ENCODE results near the gene HOXA9.

The HOXA9 gene

DNA sequence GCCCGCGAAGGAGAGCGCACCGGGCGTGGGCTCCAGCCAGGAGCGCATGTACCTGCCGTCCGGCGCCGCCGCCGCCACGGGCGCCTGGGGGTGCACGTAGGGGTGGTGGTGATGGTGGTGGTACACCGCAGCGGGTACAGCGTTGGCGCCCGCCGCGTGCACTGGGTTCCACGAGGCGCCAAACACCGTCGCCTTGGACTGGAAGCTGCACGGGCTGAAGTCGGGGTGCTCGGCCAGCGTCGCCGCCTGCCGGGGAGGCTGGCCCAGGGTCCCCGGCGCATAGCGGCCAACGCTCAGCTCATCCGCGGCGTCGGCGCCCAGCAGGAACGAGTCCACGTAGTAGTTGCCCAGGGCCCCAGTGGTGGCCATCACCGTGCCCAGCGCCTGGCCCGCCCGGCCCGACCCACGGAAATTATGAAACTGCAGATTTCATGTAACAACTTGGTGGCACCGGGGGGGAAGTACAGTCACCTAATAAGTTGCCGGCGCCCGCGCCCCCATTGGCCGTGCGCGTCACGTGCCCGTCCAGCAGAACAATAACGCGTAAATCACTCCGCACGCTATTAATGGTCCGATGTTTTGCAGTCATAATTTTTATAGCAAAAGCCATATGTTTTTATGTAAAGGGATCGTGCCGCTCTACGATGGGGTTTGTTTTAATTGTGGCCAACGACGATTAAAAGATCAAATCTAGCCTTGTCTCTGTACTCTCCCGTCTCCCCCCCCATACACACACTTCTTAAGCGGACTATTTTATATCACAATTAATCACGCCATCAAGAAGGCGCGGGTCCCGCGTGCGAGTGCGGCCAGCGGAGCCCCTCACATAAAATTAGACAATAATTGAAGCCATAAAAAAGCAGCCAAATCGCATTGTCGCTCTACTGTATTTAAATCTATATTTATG is at the start of gene HOXA9:
Gene HOXA9, minus strand, starts transcription at position 449 of the 907 bp plus-strand sequence. Its CDS starts 80 bp downstream, at position 369.
- Mint-ChIP-seq H3K4me3 (no peak within 1 kb of the TSS), H3K36me3 (no peaks in the 10 kb centered on the region), H3K9me3 (peaks cover 2% of the 10 kb centered on the region), H3K27me3 (peaks cover 18% of the 10 kb centered on the region), H3K27ac (peak within 1 kb of the TSS; percentile 31), H3K4me1 (peaks cover 9% of the 10 kb centered on the region)
- no peak for ATAC-seq (ENCODE audit: low read depth)
- DNase-seq (ENCODE audit: low spot score in 2 of 2) = no peak

DNA sequence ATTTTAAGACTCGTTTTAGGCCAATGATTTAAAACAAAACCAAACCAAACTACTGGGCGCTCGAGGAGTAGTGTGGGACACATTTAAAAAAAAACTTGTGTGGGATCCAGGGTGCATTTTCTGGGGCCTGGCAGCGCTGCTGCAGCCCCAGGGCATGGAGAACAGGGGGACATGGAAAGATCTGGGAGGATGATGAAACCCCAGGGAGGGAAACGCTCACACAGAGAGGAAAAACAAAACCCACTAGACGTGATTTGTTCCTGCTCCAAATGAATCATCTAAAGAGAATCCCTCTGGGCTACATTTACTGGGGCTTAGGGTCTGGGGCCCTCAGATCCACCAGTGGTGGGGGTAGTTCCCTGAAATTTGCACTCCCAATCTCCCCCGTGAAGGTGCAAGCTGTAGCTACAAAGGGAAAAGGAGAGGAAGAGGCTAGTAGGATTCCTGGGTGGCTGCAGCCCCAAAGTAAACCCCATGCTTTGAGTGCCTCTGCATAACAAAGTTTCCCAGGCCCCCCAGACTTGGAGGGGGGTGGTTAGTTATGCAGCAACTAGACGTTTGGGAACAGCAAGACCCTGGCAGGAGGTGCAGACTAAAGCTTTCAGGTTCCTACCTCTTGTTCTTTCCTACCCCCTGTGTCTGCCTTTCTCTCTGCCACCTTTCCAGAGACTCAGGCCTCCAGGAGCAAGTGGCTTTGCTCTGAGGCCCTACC is 49.1 kb upstream of the HOXA9 start:
- Mint-ChIP-seq H3K36me3 (no peaks in the 10 kb centered on the region), H3K4me1 (no peaks in the 10 kb centered on the region)

DNA sequence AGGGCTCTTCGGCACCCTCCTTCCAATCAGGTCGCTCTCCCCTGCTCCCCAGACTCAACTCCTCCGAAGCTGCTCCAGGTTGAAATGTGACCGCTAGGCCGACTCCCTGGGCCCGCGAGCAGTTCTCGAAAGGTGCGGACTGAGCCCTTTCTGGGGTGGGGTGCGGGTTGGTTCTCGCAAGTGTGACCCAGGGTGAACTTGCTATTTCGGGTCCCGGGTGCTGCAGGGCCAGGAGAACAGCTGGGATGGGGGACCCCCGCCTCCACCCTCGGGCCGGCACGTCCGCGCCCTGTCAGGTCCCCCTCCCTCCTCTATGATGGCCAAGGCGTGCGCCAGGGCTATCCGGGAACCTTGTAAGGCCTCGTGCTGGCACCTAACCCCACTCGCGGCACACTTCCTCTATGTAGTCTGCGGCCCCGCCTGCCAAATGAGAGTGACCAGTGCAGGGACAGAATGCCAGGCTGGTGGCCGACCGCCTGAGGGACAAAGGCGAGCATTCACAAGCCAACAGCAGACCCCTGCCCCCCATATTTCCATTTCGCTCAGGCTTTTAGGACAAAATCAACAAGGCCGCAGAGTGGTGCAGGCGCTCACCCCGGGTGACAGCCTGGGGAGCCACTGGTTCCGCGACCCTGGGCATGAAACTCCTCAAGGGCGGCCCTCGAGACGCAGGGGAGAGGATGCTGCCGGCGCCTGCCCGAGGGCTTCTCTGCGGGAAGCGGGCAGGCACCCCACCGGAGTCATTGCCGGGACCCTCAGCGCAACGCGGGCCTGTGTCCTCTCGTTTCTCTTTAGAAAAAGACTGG is 48.3 kb upstream of the HOXA9 start:
- H3K27me3 Mint-ChIP-seq = peaks cover 38% of the 10 kb centered on the region
- ATAC-seq (ENCODE audit: low read depth) (no peak), DNase-seq (ENCODE audit: low spot score in 2 of 2) (peak in 1 of 2 donors; percentile 18)
- H3K27ac Mint-ChIP-seq = no peak overlapping the region
- no peaks in the 10 kb centered on the region for H3K4me1 Mint-ChIP-seq
- no peak overlapping the region for H3K4me3 Mint-ChIP-seq
- no peaks in the 10 kb centered on the region for H3K36me3 Mint-ChIP-seq
- H3K9me3 Mint-ChIP-seq = no peaks in the 10 kb centered on the region

More for the DNA sequence above, 49.1 kb upstream of the HOXA9 start:
- H3K27me3 Mint-ChIP-seq = peaks cover 35% of the 10 kb centered on the region
- ATAC-seq (ENCODE audit: low read depth) (no peak), DNase-seq (ENCODE audit: low spot score in 2 of 2) (no peak)
- H3K4me3 Mint-ChIP-seq = no peak overlapping the region
- H3K27ac Mint-ChIP-seq = no peak overlapping the region
- H3K9me3 Mint-ChIP-seq = no peaks in the 10 kb centered on the region

DNA sequence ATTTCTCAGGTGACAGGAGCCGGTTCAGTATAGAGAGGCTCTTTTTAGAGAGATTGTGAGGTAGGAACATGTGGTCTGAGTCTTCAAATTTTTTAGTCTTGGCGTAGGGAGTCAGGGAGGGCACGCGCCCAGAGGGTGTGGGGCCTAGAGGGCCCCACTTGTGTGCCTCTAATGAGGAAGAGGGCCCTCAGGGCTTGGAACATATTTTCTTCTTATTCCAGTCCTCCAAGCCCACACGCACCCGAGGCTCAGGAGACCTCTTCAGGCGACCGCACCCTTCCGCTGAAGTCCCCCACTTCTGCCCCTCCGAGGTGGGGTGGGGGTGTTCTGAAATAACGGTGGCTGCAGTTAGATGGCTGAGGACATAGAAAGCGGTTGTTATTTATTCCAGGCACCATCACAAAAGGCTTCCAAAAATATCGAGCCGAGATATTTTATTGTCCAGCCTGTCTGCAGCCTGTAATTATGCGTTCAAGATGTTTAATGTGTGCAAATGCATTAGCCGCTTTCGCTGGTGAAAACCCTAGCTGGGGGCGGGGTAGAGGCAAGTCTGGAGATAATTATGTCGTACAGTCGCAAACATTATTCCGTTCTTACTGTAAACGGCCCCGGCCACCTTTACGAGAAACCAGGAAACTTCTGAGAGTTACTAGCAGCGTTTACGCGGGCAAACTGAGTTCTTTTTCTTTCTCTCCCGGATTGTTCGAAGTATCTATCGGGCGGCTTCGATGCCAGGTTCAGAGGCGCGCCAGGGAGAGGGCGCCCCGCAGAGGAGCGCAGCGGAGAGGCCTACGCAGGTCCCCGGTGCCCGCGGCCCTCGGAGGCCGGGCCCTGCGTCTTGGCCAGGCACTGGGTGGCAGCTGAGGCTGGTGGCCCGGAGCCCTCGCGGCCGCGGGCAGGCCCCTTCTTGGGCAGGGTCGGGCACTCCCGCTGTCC is 47.4 kb upstream of the HOXA9 start:
- ATAC-seq (ENCODE audit: low read depth) (no peak), DNase-seq (ENCODE audit: low spot score in 2 of 2) (peak in 1 of 2 donors; percentile 18)
- no peak overlapping the region for H3K27ac Mint-ChIP-seq
- no peaks in the 10 kb centered on the region for H3K36me3 Mint-ChIP-seq
- H3K9me3 Mint-ChIP-seq = no peaks in the 10 kb centered on the region
- H3K4me1 Mint-ChIP-seq = no peaks in the 10 kb centered on the region
- H3K27me3 Mint-ChIP-seq = peaks cover 38% of the 10 kb centered on the region
- H3K4me3 Mint-ChIP-seq = no peak overlapping the region

DNA sequence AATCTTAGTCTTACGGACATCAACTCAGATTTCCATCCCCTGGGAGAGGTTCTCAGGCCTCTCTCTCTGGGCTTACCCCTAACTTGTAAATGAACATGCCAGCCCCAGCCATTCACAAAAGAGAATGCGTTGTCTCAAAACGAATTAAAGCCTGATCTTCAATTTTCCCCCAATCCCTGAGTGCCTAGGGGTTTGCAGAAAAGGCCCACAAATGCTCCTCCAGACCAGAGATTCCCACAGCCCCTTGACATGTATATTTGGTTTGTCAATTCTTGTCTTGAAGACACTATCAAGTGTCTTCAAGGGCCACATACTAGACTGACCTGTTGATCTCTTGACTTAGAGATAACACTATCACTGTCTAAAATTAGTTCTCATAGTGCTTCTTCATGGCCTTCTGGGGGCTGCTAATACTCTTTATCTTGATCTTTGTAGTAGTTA is 46.4 kb upstream of the HOXA9 start:
- ATAC-seq (ENCODE audit: low read depth) (no peak), DNase-seq (ENCODE audit: low spot score in 2 of 2) (no peak)
- H3K4me3 Mint-ChIP-seq = no peak overlapping the region
- H3K27ac Mint-ChIP-seq = no peak overlapping the region
- no peaks in the 10 kb centered on the region for H3K36me3 Mint-ChIP-seq
- no peaks in the 10 kb centered on the region for H3K9me3 Mint-ChIP-seq
- peaks cover 40% of the 10 kb centered on the region for H3K27me3 Mint-ChIP-seq
- no peaks in the 10 kb centered on the region for H3K4me1 Mint-ChIP-seq

DNA sequence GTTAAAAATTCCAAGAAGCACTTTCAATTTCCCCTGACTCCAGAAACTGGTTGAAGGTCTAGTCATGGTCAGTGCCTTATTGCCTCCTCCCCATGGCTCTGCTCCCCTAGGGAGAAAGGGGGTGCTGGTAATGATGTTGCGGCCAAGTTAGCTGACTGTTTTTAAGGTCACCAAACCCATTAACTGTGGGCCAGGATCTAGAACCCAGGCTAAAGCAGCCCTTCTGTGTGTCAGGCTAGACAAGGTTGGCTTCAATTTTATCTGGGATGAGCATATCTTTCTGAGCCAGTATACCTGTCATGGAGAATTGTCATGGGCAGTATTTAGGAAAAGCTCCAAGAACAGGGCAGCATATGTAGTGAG is 45.7 kb upstream of the HOXA9 start:
- Mint-ChIP-seq H3K27ac (no peak overlapping the region), H3K4me3 (no peak overlapping the region)
- no peak for ATAC-seq (ENCODE audit: low read depth)

DNA sequence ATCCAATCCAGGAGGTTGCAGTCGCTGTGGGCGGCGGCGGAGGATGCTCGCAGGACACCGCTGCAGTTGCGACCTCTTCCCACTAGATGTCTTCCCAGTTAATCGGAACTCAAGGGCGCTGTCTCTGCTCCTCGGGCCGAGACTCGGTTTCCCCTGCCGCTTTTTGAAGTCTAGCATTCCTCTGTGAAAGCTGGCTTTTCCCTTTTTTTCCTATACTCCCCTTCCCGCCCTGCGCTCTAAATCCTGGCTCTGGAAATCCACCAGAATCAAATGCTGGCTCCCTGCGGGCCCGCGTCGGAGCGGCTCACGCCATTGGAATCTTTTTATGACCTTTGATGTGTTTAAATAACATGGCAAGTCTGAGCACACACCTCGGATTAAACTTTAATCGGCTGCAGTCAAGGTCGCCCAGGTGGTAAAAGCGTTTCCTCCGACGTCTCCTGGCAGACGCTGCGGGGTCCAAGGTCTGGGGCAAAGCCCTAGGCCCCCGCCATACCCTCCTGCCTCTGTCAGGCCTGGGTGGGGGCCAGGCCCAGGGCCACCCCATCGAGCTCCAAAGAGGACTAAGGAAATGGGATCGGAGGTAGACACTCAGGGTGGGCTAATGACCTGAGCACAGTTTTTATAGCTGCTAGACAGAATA is 45.2 kb upstream of the HOXA9 start:
- Mint-ChIP-seq H3K4me1 (no peaks in the 10 kb centered on the region), H3K36me3 (no peaks in the 10 kb centered on the region), H3K27me3 (peaks cover 43% of the 10 kb centered on the region), H3K4me3 (peak overlapping the region; percentile 35), H3K9me3 (no peaks in the 10 kb centered on the region), H3K27ac (no peak overlapping the region)
- DNase-seq (ENCODE audit: low spot score in 2 of 2) (peak in 1 of 2 donors; percentile 57), ATAC-seq (ENCODE audit: low read depth) (peak; percentile 51)

More for the DNA sequence above, 45.7 kb upstream of the HOXA9 start:
- no peaks in the 10 kb centered on the region for H3K9me3 Mint-ChIP-seq
- no peaks in the 10 kb centered on the region for H3K4me1 Mint-ChIP-seq
- no peaks in the 10 kb centered on the region for H3K36me3 Mint-ChIP-seq
- DNase-seq (ENCODE audit: low spot score in 2 of 2) = no peak
- H3K27me3 Mint-ChIP-seq = peaks cover 38% of the 10 kb centered on the region

DNA sequence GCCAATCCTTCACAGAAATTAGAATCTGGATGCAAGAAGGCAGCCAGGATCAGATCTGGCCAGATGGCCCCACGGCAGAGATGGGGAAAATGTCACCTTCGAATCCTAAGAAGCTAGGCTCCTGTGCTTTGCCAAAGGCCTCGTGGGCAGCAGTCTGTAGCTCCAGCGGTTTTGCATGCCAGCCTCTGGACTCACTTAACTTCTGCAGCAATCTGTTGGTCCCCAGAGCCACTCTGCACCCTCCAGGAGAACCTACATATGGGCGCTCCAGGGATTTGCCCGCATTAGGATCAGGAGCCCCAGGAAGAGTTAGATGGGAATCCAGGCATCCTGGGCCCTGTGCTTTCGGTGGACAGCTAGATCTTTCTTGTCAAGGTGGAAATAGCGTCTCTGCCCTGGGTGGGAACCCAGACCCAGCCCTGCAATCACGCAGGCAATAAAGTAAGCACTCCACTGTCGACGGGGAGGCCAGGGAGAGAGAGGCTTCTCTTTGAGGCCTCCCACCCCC is 44.6 kb upstream of the HOXA9 start:
- no peak for DNase-seq (ENCODE audit: low spot score in 2 of 2)
- Mint-ChIP-seq H3K4me1 (peaks cover under 1% of the 10 kb centered on the region), H3K27ac (no peak overlapping the region), H3K4me3 (peak overlapping the region; percentile 35), H3K36me3 (no peaks in the 10 kb centered on the region), H3K27me3 (peaks cover 42% of the 10 kb centered on the region), H3K9me3 (no peaks in the 10 kb centered on the region)
- no peak for ATAC-seq (ENCODE audit: low read depth)

DNA sequence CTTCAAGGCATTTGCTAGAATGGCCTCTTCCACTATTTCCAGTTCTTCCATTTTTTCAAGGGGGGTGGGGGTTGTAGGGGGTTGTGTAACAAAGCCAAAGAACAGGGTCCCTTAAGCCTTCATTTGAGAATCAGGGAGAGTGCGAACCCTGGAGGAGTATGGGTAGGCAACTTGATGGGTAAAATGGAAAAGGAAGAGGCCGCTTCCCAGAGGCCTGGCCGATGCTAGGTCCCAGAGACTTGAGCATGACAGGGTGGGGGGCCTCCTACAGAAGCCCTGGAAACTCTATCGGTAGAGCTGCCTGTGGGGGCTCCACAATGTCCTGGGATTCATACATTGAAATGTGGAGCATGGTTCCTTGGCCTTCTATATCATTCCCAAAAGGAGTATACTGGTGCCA is 43.7 kb upstream of the HOXA9 start:
- peaks cover 42% of the 10 kb centered on the region for H3K27me3 Mint-ChIP-seq
- peaks cover 4% of the 10 kb centered on the region for H3K4me1 Mint-ChIP-seq
- no peak overlapping the region for H3K27ac Mint-ChIP-seq
- no peak overlapping the region for H3K4me3 Mint-ChIP-seq
- DNase-seq (ENCODE audit: low spot score in 2 of 2) (no peak), ATAC-seq (ENCODE audit: low read depth) (no peak)
- no peaks in the 10 kb centered on the region for H3K36me3 Mint-ChIP-seq
- no peaks in the 10 kb centered on the region for H3K9me3 Mint-ChIP-seq

DNA sequence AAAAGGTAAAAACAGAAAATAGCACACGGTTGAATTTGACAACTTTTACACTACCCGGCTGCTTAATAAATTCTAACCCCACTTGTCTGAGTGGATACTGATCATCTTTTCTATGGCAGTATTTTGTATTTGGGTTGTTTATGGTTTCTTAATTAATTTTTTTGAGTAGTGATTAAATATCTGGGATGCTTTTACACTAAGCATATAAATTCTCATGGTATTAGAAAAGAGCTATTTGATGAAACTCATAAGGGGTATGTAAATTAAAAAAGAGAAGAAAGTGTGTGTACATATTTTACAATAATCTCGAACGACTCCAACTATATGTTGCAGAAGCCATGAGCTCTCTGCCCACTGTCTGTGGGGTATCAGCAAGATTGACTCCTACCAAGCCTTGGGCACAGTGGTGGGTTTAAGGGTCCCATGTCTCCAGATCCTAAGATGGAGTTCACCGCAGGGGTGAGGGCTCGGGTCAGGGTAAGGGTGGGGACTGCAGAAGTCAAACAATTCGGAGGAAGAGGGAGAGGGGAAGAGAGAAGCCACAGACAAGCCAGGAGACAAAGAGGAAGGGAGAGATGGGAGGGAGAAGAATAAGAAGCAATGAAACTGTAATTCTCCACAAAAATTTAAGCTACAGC is 42.1 kb upstream of the HOXA9 start:
- Mint-ChIP-seq H3K4me1 (peaks cover 4% of the 10 kb centered on the region), H3K27me3 (peaks cover 42% of the 10 kb centered on the region), H3K36me3 (no peaks in the 10 kb centered on the region), H3K9me3 (no peaks in the 10 kb centered on the region), H3K4me3 (no peak overlapping the region), H3K27ac (no peak overlapping the region)
- DNase-seq (ENCODE audit: low spot score in 2 of 2) = no peak
- no peak for ATAC-seq (ENCODE audit: low read depth)

DNA sequence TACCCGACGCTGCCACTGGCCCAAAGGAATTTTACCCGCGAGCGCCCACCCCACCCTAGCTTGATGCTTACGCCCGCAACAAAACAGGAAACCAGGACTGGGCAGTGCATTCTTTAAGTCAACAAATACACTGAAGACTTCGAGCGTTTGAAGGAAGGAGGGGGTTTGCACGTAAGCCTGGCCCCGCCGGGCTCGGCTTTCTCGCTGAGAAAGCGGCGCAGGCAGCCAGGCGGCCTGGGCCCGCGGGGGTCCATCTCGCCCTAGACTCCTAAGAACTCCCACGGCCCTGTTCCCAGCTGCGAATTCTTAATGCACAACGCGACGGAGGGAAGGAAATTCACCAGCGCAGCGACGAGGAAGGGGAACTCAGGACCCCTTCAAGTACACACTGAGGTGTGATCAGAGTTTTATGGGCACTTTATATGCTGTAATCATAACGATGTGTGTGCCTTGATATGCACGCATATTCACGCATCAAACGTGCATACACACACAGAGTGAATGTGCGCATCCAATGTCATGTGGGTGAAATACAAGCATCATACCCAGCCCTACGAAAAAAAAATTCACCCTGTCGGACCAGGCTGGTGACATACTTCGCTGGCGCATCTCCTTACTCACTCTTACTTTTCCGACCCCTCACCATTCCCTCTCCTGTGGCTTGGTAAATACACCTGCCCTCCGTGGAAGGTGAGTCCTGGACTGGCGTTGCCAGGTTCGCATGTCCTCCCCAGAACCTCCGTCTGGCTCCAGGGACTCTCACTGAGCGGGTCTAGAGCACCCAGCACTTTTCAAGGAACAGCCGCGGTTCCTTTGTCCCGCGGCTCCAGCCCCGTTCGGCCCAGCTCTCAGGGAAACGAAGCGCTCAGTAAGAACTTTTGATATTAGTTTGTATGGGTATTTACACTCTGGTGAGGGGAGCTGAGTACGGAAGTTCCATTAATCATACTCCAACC is 40.3 kb upstream of the HOXA9 start:
- H3K4me3 Mint-ChIP-seq = no peak overlapping the region

More for the DNA sequence above, 40.3 kb upstream of the HOXA9 start:
- DNase-seq (ENCODE audit: low spot score in 2 of 2) (no peak), ATAC-seq (ENCODE audit: low read depth) (no peak)
- Mint-ChIP-seq H3K27me3 (peaks cover 42% of the 10 kb centered on the region), H3K27ac (peak overlapping the region; percentile 68), H3K4me1 (peaks cover 13% of the 10 kb centered on the region), H3K9me3 (no peaks in the 10 kb centered on the region), H3K36me3 (no peaks in the 10 kb centered on the region)
